Uterus (tissue), 4 donors: Measurements from ENCODE around the gene ZNF335. TPM values are rescaled to one million over a fixed set of nuclear protein-coding genes. Genes with fewer than 3 reads are reported as not detected.

Experiments
- DNase-seq, 2 donors: peaks; one replicate each; pipeline ENCODE4 v3.0.0-alpha.2; 2019 to 2020
- H3K27ac ChIP-seq, 2 donors: fragments of 200-600 bp; sonication (generic); 1 replicate in 1 of 2; 2 replicates in 1 of 2; pipeline ENCODE4 v1.5.1; 2016 to 2018
- H3K27me3 ChIP-seq, 2 donors: fragments of 200-600 bp; sonication (generic); one replicate each; pipeline ENCODE4 v1.5.1; 2018 to 2019; ENCODE audit warnings: control low read depth in 1 of 2
- H3K36me3 ChIP-seq, 2 donors: fragments of 200-600 bp; sonication (generic); one replicate each; pipeline ENCODE4 v1.5.1; 2019; ENCODE audit warnings: control low read depth in 1 of 2
- H3K4me1 ChIP-seq, 2 donors: fragments of 200-600 bp; sonication (generic); one replicate each; pipeline ENCODE4 v1.5.1; 2018 to 2019; ENCODE audit warnings: control low read depth in 1 of 2
- H3K4me3 ChIP-seq, 2 donors: fragments of 200-600 bp; sonication (generic); 1 replicate in 1 of 2; 2 replicates in 1 of 2; pipeline ENCODE4 v1.5.1; 2018 to 2019; ENCODE audit warnings: mild to moderate bottlenecking in 1 of 2
- H3K9me3 ChIP-seq, 2 donors: fragments of 200-600 bp; sonication (generic); one replicate each; pipeline ENCODE4 v1.5.1; 2019; ENCODE audit warnings: control low read depth in 1 of 2
- CTCF ChIP-seq, 4 experiments: fragments of 200-600 bp in 2 of 4; fragments of 450-650 bp in 2 of 4; sonication (generic) in 2 of 4; IDR thresholded peaks; one replicate each; pipeline ENCODE4 v1.5.1; 2016 to 2019; ENCODE audit warnings: antibody characterized with exemption in 4 of 4, mild to moderate bottlenecking in 2 of 4, moderate library complexity in 1 of 4
- POLR2A ChIP-seq, 2 donors: fragments of 450-650 bp; IDR thresholded peaks; one replicate each; pipeline ENCODE4 v1.6.1; 2016; ENCODE audit warnings: antibody characterized with exemption in 2 of 2, mild to moderate bottlenecking in 1 of 2, moderate library complexity in 1 of 2
- intact Hi-C: fragments of 100-400 bp; cut with DNase I; formaldehyde crosslinking; loops from one replicate; pipeline ENCODE4 v1.15.1; 2023; ENCODE audit warnings: low total_unique reads
- total RNA-seq, 4 donors: library from RNA; depleted of rRNA in 3 of 4; stranded (reverse); fragments of >200 nt in 3 of 4; gene quantifications; one replicate each; pipeline versions ENCODE4 v1.1.0 to v1.2.4, GENCODE V29; 2014 to 2023
- donor health status: DM: yes; HTN: yes; CAD: no.

The ZNF335 gene
- total RNA-seq, 4 donors from 2014 or later: 14.9 to 40.0 (median 29.0) TPM

DNA sequence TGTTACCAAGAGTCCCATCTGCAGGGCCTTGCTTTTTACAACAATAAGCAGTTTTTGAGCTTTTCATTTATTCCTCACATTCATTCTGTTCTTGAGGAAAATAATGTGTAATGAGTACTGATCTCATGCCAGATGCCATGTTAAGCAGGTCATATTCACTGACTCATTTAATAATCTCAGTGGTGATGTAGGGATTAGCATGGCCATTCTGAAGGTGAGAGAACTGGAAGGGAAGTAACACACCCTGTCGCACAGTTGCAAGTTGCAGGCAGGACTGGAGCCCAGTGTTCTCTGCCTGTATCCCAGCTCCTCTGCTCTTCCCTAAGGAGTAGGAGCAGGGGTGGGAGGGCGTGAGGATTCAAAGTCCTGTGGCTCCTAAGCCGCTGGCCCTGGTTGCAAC, 31.9 kb downstream of the ZNF335 start:
- Histone ChIP-seq H3K27me3 (no peaks in the 10 kb centered on the region), H3K27ac (no peak overlapping the region), H3K9me3 (no peaks in the 10 kb centered on the region), H3K4me1 (peaks cover 3 to 6% of the 10 kb centered on the region in 2 donors), H3K4me3 (no peak overlapping the region), H3K36me3 (no peaks in the 10 kb centered on the region)
- DNase-seq: no peak
- TF ChIP-seq POLR2A (IDR thresholded peaks at IDR 0.05) (no peak), CTCF (IDR thresholded peaks at IDR 0.05) (no peak)
- intact Hi-C loops: no loop called here

DNA sequence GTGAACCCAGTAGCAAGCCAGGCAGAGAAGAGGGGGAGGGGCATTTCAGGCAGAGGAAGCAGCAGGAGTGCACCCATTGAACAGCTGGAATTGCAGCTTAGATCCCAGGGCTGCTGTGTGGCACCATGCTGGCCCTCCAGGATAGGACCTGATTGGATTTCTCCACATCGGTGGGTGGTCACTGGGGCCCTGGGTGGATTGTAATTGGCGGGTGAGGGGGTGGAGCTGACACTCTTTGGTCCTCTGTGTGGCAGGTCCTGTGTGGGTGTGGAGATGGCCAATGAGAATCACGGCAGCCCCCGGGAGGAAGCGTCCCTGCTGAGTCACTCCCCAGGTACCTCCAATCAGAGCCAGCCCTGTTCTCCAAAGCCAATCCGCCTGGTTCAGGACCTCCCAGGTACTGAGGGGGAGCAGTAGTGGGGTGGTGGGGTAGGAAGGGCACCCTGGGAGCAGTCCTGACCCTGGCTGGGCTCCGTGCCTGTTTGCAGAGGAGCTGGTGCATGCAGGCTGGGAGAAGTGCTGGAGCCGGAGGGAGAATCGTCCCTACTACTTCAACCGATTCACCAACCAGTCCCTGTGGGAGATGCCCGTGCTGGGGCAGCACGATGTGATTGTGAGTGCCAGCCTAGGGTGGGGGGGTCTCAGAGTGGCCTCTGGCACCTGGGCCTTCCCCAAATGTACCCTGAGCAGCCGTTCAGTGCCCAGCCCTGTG, 33.1 kb downstream of the ZNF335 start:
- H3K36me3 ChIP-seq: no peaks in the 10 kb centered on the region
- H3K27me3 ChIP-seq: no peaks in the 10 kb centered on the region
- no peaks in the 10 kb centered on the region for H3K9me3 ChIP-seq
- intact Hi-C loops: no loop called here
- peaks cover 3 to 6% of the 10 kb centered on the region in 2 donors for H3K4me1 ChIP-seq
- no peak for DNase-seq
- H3K4me3 ChIP-seq: no peak overlapping the region
- H3K27ac ChIP-seq: no peak overlapping the region
- no peak for TF ChIP-seq CTCF (IDR thresholded peaks at IDR 0.05)
- TF ChIP-seq POLR2A (IDR thresholded peaks at IDR 0.05): no peak

- Histone ChIP-seq H3K4me3 (no peak overlapping the region), H3K27me3 (no peaks in the 10 kb centered on the region), H3K27ac (peak overlapping the region; percentile 2 to 99), H3K4me1 (peaks cover 3 to 6% of the 10 kb centered on the region in 2 donors), H3K36me3 (no peaks in the 10 kb centered on the region), H3K9me3 (no peaks in the 10 kb centered on the region)
- intact Hi-C loops: no loop called here
- no peak for TF ChIP-seq POLR2A (IDR thresholded peaks at IDR 0.05)
- no peak for TF ChIP-seq CTCF (IDR thresholded peaks at IDR 0.05)
- DNase-seq: no peak
Measured at GRCh38 chr20:45937765-45938164, 34.2 kb downstream of the ZNF335 start.

GRCh38 chr20:45935416-45936046, 36.5 kb downstream of the ZNF335 start:
- Histone ChIP-seq H3K4me1 (peaks cover 3 to 6% of the 10 kb centered on the region in 2 donors), H3K27ac (peak overlapping the region; percentile 85 to 99), H3K4me3 (peak overlapping the region; percentile 42 to 44), H3K27me3 (no peaks in the 10 kb centered on the region), H3K9me3 (no peaks in the 10 kb centered on the region), H3K36me3 (no peaks in the 10 kb centered on the region)
- intact Hi-C loops: no loop called here
- DNase-seq: no peak
- TF ChIP-seq POLR2A (IDR thresholded peaks at IDR 0.05): no peak
- TF ChIP-seq CTCF (IDR thresholded peaks at IDR 0.05): no peak
